HEK293T (cell line): ENCODE data around the gene ARMC7.
"Not testable (repeated sequence)": the region's sequence is repeated elsewhere in the genome, so short reads cannot be mapped to it uniquely, and the experiment has no call there.

Source experiments
- BHLHE40 ChIP-seq: fragments of 450-650 bp; IDR thresholded peaks from 2 replicates; pipeline ENCODE4 v1.6.1; 2016; ENCODE audit warnings: mild to moderate bottlenecking, moderate library complexity, borderline replicate concordance
- ELF4 ChIP-seq: fragments of 450-650 bp; IDR thresholded peaks from 2 replicates; pipeline ENCODE4 v1.6.1; 2017; ENCODE audit warnings: antibody characterized with exemption
- FOXA1 ChIP-seq: fragments of 450-650 bp; IDR thresholded peaks from 2 replicates; pipeline ENCODE4 v1.6.1; 2016; ENCODE audit warnings: mild to moderate bottlenecking
- FOXK2 ChIP-seq: fragments of 450-650 bp; IDR thresholded peaks from 2 replicates; pipeline ENCODE4 v1.6.1; 2016; ENCODE audit warnings: mild to moderate bottlenecking
- HDGF ChIP-seq: fragments of 450-650 bp; IDR thresholded peaks from 2 replicates; pipeline ENCODE4 v1.6.1; 2017; ENCODE audit warnings: antibody characterized with exemption, borderline replicate concordance
- NFRKB ChIP-seq: fragments of 450-650 bp; IDR thresholded peaks from 2 replicates; pipeline ENCODE4 v1.6.1; 2016; ENCODE audit warnings: mild to moderate bottlenecking, moderate library complexity
- SP1 ChIP-seq: fragments of 450-650 bp; IDR thresholded peaks from 2 replicates; pipeline ENCODE4 v1.6.1; 2017
- SUZ12 ChIP-seq: fragments of 450-650 bp; IDR thresholded peaks from 2 replicates; pipeline ENCODE4 v1.6.1; 2016; ENCODE audit warnings: mild to moderate bottlenecking
- TARDBP ChIP-seq: fragments of 450-650 bp; IDR thresholded peaks from 2 replicates; pipeline ENCODE4 v1.6.1; 2016
- ZNF384 ChIP-seq: fragments of 450-650 bp; IDR thresholded peaks from 2 replicates; pipeline ENCODE4 v1.6.1; 2016
- TF ChIP-seq, protein P1 (sequence below): fragments of 450-650 bp; IDR thresholded peaks from 2 replicates; pipeline ENCODE4 v1.6.1; 2016

- TF ChIP-seq NFRKB, SUZ12, ZNF384, ELF4, SP1, FOXA1, FOXK2, BHLHE40, TARDBP, HDGF: not testable (repeated sequence)
- TF ChIP-seq, protein P1, sequence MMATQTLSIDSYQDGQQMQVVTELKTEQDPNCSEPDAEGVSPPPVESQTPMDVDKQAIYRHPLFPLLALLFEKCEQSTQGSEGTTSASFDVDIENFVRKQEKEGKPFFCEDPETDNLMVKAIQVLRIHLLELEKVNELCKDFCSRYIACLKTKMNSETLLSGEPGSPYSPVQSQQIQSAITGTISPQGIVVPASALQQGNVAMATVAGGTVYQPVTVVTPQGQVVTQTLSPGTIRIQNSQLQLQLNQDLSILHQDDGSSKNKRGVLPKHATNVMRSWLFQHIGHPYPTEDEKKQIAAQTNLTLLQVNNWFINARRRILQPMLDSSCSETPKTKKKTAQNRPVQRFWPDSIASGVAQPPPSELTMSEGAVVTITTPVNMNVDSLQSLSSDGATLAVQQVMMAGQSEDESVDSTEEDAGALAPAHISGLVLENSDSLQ: not testable (repeated sequence)
Measured at GRCh38 chr17:75072909-75073308, 36.9 kb upstream of the ARMC7 start.
